NCI-H82 treated with DMSO at 0.1 percent for 48 hours (cell line): ENCODE results near the gene C11orf21.

Experiments used
- DNase-seq: peaks from one replicate; lab custom pipeline; 2025; ENCODE audit not compliant: unreplicated experiment; lab: John Stamatoyannopoulos, UW

The C11orf21 gene

DNA sequence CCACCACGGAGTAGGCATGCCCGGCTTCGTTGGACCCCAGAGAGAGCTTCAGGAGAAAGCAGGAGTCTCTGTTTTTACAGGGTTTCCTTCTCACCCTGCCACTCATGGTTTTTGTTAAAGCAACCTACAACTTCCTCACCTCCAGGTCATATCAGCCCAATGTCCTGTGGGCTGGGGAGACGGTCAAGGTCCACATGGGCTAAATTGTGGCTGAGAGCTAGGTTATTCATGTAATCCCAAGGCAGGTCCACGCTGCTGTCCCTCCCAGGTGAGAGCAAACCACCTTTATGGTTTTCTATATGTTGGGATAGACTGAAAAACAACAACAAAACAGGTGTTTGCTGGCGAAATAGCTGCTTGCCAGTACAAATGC lies 19.6 kb upstream of the C11orf21 start:
- DNase-seq: no peak

DNA sequence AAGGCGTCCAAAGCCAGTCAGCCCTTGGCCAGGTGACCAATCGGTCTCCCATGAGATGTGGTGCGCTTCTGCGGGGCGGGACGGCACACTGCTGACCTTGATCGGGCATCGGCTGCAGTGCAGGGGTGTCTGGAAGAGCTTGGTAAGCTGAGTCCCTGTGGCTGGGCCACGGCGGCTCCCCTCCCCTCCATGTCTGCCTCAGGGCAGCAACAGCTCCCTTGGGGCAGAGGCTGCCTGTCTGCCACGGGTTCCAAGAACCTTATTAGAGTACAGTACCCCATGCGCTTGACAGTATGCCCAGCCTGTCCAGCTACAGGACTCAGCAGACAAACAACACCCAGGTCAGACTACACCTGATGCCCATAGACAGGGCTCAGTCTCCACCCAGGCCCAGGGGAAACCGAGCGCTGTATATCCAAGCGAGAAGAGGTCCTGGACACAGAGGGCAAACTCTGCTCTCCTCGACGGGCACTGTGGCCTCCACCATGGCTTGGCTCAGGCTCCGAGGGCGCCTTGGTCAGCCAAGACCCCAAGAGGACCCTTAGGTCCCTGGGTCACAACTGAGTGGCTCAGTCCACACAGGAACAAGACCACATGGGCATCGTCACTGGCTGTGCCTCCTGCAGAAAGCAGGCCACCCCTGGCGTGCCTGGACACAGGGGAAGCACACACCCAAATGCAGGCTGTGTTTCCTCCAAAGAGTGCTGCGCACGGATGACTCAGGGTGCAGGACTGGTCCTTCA lies 19.0 kb upstream of the C11orf21 start:
- DNase-seq: no peak

DNA sequence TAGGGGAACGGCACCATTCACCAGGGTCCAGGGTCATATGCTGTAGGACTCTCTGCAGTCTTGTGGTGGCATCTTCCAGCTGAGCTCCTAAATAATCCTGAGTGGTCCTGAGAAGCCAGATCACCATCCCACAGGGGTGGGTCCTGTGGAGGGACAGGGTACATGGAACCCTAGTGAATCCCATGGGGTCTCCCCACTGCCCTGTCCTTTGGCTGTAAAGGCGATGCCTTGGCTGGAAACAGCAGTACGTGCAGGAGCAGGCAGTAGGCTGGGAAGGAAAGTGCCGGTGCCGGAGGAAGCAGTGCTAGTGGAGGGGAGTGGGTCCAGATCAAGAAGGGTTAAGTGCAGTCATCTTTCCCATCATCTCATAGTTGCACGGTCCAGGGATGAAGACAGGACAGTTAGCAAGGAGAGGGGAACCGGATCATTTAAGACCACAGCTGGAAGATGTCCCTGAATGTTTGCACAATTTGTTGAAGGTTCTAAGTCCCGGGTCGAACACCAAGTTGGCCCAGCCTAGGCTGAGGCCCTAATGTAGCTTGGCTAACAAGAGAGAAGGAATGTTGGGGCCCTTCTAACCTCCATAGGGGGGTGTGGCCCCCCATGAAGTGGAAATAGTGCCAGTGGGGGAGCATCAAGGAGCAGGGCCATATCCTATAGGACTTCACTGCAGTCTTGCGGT lies 18.2 kb upstream of the C11orf21 start:
- no peak for DNase-seq

DNA sequence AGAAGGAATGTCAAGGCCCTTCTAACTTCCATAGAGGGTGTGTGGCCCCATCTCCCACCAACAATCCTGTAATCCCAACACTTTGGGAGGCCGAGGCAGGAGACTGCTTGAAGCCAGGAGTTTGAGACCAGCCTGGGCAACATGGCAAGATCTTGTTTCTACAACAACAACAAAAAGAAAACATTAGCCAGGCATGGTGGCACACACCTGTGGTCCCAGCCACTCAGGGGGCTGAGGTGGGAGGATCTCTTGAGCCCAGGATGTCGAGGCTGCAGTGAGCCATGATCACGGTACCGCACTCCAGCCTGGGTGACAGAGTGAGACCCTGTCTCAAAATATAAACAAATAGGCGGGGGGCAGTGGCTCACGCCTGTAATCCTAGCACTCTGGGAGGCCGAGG lies 17.0 kb upstream of the C11orf21 start:
- no peak for DNase-seq

DNA sequence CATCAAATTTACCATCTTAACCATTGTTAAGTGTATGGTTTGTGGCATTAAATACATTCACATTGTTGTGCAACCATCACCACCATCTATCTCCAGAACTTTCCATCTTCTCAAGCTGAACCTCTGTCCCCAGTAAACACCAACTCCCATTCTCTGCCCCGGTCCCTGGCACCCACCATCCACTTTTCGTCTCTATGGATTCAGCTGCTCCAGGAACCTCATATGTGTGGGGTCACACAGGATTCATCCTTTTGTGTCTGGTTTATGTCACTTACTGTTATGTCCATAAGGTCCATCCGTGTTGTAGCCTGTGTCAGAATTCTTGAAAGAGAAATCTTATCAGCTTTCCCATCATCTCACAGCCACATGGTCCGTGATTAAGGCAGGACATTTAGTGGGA lies 16.4 kb upstream of the C11orf21 start:
- no peak for DNase-seq

DNA sequence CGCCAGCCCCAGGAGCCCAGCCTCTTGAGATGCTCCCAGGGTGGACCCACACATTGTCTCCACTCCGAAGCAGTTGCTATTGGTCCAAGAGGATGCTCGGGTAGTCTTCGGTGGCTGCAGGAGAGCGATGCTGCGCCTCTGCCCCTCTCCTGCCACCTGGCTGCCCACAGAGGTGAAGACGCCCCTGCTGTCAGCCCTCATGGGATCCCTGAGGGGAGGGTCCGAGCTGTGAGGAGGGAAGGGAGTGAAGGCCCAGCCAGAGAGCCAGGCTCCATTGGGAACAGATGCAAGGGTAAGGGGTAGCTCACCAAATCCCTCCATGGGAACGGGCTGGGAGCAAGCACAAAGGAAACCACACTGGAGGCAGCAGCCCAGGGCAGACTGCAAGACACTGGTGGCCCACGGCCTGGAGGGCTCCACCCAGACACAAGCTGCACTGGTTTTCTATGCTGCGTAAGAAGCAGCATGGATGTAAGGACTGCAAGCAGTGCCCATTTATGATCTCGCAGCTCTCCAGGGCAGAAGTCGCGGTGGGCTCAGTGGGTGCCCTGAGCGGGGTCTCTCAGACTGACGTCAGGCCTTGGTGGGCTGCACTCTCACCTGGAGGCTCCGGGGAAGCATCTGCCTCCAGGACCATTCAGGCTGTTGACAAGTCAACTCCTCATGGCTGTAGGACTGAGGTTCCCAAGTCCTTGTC lies 15.8 kb upstream of the C11orf21 start:
- no peak for DNase-seq

DNA sequence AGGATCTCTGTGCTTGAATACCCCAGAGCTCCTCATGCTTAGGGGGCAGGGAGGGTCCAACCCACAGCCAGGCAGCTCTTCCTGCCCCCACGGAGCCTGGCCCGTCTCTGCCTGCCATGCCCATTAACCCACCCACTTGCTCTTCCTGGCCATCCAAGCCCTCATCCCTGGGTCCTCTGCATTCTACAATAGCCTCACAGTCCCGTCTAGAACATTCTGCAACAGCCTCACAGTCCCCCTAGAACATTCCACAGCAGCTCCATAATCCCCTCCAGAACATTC lies 15.2 kb upstream of the C11orf21 start:
- no peak for DNase-seq

DNA sequence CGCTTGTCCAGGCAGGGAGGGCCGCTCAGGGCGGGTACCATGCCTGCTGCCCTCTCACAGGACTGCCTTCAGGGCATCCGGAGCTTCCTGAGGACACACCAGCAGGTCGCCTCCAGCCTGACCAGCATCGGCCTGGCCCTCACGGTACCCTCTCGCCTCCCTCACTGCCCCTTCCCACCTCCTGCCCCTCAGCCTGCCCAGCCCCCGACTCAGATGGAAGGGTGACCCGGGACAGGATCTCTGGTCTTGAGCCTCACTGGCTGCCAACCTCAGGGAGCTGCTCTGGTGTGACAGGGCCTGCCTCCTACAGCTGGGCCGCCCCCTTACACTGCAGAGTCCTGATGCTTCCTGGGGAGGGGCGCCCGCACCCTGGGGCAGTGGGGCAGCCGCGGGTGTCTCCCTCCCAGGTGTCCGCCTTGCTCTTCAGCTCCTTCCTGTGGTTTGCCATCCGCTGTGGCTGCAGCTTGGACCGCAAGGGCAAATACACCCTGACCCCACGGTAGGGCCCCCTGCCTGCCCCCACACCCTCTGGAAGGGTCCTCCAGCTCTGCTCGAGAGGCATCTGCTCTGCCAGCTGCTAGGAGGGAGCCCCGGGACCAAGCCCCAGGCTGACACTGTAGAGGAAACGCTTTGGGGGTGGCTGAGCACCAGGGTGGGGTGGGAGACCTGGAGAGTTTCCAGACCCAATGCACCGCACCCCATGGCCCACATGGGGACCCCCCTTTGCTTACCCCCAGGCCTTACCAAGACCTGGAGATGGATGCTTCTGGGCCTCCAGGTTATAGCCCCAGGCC lies 14.6 kb upstream of the C11orf21 start:
- DNase-seq: no peak

DNA sequence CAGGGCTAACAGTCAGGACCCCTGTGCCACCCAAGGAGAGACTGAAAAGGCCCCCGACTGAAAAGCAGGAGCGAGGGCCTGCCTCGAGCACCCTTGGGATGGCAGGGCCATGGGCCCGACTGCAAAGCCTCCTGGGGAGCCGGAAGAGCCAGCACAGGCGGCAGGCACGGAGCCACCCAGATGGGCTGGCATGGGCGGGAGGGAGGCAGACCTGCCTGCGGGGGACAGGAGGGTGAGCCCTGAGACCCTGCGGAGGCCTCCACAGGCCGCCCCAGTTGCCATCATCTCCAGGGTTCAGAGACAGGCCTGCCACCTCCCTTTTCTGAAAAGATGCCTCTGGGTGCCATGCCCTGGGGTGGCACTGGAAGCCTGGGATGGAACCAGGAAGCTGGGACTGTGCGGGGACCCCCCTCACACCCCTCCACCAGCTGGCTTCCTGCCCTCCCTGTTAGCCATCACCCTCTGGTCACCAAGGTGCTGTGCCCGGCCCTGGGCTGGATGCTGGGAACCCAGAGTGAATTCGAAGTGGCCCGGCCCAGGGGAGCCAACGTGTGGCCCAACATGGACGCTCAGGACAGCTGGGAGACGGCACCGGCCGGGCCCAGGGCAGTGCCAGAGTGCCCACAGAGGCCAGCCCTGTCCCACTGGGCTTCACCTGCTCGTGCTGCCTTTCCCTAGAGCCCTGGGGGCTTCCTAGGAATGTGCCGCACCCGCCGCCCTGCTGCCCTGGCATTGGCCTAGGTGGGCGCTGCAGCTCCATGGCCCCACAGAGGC lies 13.9 kb upstream of the C11orf21 start:
- no peak for DNase-seq

DNA sequence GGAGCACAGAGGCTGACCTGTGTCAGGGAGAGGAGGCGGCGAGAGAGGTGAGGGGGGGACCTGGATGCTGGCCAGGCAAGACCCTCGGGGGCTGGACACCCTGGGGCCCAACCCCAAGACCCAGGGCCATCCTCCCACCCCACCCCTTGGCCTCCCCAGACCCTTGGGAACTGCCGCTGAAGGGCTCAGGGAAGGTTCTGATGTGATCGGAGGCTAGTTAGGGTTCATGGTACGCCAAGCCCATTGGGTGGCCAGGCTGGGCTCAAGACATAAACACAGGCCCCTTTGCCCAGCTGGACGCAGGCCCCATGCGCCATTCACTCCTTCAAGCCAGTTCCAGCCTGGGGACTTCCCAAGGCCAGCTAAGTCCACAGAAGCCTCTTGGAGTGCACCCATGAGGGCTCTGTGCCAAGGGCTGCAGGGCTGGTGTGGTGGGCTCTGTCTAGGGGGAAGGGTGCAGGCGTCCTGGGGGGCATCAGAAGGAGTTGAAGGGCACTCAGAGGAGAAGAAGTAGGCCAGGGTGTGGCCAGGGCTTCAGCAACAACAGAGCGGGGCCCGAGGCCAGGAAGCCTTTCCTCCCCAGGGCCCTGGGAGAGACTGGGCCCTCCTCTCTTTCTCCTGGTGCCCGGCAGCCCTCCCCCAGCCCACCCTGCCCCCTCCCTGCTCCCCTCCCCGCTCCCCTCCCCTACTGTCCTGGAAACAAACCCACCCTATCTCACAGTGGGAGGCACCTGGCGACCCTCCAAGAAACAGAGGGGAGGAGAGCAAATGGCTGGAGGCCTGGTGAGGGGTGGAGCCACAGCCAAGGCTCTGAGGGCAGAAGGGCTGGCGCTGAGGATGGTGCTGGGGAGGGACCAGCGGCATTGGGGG lies 13.0 kb upstream of the C11orf21 start:
- DNase-seq: no peak

DNA sequence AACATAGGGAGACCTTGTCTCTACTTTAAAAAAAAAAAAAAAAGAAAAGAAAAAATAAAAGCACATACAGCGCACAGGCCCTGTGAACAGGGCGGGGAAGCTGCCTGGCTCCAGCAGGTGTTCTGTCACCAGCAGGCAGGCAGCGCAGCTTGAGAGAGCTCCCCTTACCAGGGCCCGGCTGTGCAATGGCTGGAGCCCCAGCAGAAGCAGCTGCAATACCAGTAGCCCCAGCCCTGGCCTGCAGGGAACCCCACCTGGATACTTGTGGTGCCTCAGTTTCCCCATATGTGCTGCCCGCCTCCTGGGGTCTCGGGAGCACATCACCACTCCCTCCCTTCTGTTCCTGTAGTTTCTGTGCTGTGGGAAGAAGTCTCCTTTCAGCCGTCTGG lies 12.4 kb upstream of the C11orf21 start:
- DNase-seq: no peak

DNA sequence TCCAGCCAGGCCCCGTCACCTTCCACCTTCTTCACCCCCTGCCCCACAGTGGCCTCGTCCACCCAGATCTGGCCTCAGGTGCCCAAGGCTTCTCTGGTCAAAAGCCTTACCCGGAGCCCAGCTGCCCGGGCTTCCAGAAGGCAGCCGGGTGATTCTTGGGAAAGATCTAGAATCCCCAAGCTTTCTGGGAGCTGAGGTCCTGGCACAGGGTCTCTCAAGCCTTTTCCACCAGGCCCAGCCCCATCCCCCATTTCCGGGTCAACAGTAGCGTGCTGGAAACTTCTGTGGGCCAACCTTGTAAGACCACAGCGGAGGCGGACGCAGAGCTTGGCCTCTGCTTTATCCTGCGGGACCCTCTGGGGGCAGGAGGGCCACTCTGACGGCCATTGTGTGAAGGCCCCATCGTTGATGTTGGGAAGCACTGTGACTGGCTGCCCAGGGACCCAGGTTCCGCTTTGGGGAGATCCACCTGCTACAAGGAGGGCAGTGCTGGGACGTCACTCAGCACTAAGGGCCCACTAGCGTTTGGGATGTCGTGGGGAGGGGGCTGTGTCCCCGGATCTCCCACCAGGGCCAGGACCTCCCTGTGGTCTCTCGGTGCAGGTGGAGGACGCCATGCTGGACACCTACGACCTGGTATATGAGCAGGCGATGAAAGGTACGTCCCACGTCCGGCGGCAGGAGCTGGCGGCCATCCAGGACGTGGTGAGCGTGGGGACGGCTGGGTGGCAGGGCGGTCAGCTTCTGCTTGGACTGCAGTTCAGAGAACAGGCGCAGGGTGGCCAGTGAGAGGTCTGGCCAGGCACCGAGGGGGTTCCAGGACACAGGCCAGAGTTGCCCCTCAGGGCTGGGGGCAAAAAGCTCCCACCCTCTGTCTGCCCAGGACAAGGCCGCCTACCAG lies 11.6 kb upstream of the C11orf21 start:
- DNase-seq: no peak

DNA sequence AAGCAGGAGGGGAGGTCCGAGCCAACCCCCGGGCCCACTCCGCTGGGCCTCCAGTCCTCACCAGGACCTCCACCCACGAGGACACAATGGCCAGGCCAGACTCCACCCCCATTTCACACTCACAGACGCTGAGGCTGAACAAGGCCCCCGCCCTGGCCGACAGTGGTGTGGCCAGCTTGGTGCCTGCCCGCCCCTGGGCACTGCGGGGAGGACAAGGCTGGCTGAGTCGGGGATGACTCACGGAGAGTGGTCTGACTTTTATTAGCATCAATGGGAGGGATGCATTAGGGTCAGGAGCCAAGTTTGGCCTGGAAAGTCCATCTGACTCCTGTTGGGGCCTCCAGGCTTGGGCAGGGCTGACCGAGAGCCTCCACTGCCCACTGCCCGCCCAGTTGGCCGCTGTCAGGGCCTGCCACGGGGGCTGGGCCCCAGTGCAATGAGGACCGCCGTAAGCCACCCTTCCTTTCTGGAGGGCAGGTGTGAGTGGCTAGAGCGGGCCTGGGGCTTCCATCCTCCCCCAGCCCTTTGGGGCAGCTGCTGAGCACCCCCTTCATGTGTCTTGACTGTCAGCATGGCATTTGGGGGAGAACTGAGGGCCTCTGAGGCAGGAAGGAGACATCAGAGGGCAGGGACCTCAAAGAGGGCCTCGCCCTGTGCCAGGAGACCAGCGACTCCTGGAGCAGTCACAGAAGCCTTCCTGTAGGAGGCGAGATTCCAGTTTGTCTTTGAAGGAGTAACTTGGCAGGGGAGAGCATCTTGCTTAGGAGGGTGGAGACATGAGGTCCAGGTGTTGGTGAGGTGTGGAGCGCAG lies 10.7 kb upstream of the C11orf21 start:
- DNase-seq: no peak

DNA sequence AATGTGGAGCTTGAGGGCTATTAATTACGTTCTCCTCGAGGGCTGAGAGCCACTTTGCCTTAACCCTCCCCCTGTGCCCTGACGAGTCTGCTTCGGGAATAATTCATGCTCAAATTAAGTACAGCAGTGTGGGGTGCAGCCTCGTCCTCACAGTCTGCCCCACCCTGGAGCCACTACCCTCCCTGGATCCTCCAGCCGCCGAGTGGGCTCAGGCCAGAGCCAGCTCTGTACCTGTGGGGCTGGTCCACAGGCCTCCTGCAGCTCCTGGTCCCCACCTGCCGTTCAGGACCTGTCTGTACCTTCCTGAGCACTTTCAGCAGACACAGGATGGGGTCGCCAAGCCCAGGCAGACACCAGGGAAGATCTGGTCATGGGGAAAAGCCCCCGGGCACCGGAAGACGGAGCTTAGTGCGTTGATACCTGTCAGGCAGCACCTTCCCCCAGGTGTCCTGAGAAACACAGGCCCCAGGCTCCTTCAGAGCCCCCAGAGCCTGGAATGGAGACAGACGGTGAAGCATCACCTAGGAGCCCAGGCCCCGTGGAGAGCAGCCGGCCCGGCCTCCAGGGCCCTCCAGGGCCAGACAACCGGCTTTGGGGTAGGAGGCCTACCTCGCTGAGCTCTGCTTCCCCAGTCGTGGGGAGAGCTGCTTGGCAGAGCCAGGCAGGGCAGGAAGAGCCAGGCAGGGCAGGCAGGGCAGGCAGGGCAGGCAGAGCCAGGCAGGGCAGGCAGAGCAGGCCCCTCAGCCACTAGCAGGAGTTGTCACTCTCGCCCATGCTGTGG lies 9.8 kb upstream of the C11orf21 start:
- DNase-seq: no peak

DNA sequence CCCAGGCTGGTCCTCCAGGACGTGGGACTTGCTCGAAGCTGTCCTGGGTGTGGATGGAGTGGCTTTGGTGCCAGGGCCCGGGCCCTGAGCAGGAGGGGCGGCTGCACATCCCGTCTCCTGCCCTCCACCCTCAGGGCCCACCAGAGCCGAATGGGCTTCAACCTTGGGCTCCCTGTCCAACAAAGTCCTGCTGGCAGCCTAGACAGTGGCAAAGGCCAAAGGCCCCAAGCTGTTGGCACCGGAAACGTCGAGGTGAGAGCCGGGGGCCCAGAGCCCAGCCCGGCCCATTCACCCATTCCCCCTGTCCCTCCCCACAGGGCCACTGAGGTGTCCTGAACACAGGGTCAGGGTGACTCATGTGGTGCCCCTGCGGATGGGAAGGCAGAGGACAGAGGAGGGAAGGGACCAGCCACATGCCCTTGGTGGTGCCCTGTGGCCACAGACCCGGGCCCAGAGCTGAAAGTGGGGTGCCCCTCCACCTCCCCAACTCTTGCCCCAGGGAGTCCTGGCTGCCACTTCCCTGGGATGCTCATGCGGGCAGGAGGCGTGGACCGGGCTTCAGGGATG lies 9.2 kb upstream of the C11orf21 start:
- no peak for DNase-seq

DNA sequence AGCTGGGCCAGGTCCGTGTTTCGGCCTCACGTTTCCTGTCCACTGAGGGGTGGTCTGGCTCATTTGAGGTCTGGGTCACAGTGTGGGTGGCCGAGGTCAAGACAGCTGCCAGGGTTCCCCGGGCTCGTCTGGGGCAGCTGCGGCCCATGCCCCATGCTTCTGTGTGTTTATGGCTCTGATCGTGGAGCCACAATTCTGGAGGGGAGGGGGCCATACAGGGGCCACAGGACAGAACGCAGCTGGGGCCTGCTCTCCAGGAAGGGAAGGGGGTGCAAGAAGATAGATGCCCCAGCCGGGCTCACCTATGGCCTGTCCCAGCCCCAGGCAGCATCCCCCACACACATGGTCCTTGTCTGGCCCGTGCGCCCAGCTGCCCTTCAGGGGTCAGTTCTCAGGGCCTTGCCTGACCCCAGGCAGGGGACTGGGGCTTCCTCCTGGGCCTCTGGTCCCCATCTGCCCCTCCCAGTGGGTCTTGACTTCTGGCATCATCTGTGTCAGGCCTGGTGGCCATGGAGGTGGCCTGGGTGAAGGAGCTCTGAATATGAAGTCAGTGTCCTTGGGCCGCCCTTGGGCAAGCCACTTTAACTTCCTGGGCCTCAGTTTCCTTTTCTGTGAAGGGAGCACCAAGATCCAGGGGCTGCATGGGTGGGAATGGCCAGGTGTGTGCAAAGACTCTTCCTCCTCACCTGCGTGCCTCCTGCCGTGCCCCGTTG lies 8.5 kb upstream of the C11orf21 start:
- DNase-seq: no peak
